NT2/D1 (cell line): ENCODE data around the gene NLRC5.

Experiments used
- SUZ12 ChIP-seq: IDR thresholded peaks from 2 replicates; pipeline ENCODE4 v1.6.1; 2011; ENCODE audit not compliant: insufficient read length, insufficient read depth; ENCODE audit errors: extremely low read depth
- YY1 ChIP-seq: IDR thresholded peaks from 2 replicates; pipeline ENCODE4 v1.6.1; 2011; ENCODE audit not compliant: insufficient read length, insufficient read depth

- TF ChIP-seq SUZ12, result no peak
- TF ChIP-seq YY1, result no peak
These were observed 23.0 kb downstream of the NLRC5 start for GRCh38 chr16:57012353-57012752.
